Right forelimb (tissue), 1 donor: ENCODE measurements around the gene CITED4.
A peak's percentile ranks its signal among the peaks of the same experiment; 100 is the strongest.

ENCODE experiments used
- DNase-seq: peaks from one replicate; pipeline ENCODE4 v3.0.0-alpha.2; 2018

The CITED4 gene

DNA sequence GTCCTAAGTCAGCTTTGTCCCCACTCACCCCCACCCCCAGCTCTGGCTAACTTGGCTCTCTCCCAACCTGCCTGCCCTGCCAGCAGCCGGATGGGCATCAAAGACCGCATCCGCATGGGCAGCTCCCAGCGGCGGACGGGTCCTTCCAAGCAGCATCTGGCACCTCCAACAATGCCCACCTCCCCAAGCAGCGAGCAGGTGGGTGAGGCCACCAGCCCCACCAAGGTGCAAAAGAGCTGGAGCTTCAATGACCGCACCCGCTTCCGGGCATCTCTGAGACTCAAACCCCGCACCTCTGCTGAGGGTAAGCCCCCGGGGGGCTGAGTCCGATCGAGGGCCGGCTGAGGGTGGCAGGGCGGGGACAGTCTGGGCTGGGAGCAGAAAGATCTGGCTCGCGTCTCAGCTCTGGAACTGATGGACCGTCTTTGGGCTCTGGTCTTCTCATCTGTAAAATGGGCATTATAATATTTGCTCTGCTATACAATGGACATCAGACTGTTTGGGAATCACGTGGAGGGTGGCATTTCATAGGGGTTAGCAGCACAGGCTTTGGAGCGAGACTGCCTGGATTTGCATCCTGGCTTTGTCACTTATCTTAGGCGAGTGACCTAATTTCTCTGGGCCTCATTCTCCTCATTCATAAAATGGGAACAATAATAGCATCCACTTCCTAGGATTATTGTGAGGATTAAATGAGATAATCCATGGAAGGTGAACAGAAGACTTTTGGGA is 31.0 kb downstream of the CITED4 start:
- DNase-seq = no peak

DNA sequence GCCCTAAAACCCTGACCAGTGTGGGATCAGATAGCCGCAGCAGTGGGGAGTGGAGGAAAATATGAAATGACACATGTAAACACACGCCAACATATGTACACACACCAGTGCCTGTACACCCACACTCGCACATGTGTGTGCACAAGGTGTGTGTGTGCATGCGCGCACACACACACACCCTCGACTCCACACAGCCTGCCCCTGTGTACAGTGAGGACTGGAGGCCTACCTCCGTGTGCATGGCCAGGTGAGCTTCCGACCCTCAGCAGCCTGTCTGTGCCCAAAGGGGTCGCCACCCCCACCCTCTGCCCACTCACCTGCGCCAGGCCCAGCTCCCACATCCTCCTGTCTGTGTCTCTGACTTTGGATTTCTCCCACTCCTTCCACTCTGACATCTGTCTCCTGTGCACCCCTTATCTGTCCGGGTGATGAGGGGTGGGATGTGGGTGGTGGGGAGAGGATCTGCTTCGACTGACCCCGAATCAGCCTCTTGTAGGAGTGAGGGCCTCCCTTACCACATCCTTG is 31.7 kb downstream of the CITED4 start:
- DNase-seq = no peak

DNA sequence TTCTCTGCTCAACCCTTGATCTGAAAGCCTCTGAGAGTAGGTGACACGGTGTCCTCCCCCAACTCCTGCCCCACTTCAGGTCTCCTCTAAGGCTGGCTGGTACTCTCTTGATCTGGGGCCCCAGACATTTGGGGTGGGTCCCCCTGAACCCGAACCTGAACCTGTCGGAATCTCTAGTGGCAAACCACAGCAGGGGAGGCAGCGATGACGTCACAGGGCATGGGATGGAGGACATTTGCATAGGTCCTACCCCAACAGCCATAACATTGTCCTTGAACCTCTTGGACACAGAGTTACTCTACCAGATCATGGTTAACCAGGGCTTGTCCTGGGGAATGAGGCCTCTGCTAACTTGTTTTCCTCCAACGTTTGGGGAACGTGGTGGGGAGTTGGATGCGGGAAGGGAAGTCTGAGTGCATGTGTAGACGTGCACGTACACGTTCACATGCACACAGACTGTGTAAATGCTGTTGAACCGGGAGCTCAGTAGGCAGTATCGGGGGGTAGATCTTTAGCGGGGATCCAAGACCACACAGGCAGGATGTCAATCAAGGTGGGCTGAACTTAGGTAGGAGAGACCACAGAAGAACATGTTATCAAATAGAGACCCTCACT is 32.4 kb downstream of the CITED4 start:
- no peak for DNase-seq

DNA sequence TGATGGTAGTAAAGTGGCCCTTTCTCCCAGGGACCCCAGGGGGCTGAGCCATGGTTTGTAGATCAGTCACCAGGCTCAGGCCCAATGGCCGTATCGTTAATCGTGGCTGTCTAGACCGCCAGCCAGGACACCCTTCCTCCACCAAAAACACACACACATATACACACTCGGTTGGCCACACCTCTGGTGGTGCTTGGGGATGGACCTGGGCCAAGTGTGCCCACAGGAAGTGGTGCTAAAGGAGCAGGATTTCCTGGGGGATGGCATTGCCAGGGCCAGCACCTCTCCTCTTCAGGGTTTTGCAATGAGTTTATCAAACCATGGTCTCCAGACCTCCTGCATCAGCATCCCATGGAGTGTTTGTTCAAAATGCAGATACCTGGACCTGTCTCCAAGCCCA is 36.2 kb downstream of the CITED4 start:
- DNase-seq = no peak

DNA sequence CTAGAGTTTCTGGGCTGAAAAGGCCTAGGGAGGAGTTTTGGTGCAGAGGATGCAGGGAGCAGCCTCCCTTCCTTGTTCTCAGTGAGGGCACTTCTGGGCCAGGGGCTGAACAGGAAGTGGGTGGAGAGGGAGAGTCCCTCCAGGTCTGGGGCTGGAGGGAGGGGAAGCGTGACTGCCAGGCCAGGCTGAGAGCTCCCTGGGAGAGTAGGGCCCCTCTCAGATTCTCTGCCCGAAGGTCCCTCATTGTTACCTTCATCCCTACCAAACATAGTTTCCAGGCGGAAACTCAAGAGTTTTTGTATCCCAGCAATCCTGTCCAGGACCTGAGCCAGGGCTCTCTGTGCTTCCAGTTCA is 36.8 kb downstream of the CITED4 start:
- no peak for DNase-seq

DNA sequence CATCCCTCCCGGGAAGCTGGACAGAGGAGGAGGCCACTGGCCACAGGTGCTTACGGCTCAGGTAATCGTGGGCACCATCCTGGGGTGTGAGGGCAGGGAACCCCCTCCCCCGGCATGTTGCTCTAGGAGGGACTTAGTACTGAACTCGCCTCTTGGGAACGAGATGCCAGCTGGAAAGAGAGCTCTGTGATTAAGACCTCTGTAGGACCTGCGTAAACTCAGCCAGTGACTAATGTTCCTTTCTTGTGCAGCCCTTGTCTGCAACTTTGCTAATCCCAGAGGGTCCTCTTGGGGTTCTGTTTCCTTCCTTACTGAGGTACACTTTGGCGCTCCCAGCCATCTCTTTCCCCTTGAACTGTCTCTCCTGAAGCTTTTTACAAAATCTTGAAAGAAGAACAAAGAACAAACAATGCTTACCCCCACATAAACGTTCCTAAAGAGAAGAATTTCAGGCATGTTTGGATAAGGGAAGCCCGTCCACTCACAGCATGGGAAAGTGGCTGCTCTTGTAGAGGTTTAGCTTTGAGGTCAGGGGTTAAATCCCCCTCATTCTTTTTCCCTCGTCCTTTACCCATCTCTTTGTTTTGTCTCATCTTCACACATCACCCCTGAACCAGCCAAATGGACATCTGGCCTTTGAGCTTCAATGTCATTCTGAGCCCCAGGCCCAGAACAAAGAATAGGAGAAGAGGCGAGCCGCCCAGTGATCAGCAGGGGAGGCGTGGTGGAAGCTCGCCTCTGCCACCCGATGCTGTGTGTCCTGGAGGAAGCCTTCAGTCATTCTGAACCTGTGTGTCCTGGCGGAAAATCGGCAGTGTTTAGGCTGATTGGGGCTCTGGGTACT is 37.4 kb downstream of the CITED4 start:
- no peak for DNase-seq

DNA sequence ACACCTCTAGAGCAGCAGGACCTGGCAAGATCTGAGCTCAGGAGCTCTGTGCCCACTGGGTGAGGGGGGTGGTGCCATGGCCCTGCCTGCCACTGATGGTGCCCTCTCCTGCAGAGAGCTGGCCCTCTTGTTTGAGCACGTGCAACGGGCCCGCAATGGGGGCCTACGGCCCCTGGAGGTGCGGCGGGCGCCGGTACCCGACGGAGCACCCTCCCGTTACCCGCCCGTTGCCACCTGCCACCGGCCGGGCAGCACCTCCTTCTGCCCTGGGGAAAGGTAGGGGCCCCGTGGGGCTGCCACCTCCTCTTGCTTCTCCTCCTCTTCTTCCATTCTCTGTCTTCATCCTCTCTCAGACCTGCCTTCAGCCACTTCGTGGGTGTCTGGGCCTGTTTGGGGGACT is 38.2 kb downstream of the CITED4 start:
- DNase-seq = no peak

DNA sequence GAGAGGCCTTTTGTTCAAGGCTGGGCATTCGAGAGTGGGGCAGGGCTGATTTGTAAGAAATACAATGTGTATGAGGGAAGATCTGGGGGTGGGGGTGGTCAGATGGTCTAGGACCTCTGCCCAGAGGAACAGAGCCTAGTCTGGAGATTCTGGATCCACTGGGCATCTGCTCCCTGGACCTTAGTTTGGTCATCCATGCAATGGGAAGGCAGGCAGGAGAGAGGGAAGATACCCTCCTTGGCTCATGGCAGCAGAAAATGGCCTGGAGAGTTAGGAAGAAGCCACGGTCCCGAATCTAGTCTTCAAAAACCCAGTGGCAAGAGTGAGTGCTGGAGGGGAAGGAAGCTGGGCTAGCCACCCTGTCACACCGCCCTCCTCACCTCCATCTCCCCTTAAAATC is 38.8 kb downstream of the CITED4 start:
- DNase-seq = no peak

DNA sequence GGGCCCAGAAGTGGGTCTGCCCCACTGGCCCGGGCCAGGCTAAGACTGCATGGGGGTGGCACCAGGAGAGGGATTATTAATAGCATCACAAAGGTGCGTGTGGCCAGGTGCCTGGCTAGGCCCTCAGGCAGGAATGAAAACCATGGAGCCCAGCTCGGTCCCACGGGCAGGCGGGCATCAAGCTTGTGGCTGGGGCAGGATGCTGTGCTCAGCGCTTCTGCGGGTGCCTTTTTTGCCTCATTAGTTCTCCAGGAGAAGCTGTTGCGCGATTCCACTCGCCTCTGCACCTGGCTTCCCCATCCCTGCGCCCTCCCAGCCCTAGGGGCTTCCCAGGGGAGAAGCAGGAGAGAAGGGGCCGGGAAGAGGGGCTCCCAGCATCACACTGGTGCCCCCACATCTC is 39.3 kb downstream of the CITED4 start:
- DNase-seq = no peak

DNA sequence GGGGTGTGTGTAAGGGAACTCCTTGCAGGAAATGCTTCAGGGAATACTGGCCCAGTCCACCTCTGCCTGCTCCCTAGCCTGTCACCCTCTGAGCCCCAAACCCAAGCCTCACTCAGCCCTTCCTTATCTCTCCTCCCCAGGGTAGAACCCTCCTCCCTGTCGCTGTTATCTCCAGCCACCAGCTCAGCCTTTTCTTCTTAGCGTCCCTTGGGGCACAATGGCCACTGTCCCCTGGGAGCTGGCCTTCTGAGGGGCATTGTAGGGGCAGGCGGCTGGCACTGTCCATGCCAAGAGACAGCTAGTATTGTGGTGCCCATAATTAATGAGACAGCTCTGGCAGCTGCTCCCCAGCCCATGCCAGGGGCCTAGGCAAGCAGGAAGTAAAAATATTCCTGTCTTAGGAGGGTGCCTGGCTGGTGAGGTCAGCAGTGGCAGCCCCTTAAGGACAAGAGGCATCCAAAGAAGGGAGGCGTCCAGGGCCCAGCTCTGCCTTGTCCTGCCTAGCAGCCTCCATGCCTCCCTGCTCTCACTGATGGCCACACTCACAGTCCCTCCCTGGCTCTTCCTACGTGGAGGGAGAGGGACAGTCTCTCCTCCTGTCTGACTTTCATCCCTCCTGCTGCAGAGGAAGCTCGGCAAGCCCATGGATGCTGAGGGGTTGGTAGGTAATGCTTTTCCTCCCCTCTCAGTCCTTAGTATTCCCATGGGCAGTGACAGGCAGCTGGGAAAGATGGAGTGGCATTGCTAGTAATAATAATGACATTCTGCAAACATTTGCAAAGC is 41.1 kb downstream of the CITED4 start:
- no peak for DNase-seq

DNA sequence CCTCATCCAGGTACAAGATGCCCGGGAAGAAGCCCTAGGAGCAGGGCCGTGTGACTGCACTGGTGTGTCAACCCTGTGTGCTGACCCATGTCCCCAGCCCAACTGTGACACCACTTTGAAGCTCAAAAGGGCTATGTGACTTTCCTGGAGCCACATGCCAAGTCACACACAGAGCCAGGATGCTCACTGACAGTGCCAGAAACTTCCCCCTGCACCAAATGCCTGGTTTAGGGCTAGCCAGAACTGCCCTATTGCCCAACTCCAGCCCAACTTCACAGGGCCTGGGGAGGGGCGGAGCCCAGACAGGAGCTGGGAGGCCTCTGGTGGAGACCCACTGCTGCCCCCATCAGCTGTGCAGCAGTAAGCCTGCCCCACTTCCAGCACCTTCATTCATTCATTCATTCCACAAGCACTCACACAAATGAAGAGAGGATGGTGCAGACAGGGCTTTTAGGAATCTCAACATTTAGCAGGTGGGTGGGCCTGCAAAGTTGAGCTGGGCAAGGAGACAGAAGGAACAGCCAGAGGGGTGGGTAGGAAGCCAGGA is 41.8 kb downstream of the CITED4 start:
- no peak for DNase-seq

DNA sequence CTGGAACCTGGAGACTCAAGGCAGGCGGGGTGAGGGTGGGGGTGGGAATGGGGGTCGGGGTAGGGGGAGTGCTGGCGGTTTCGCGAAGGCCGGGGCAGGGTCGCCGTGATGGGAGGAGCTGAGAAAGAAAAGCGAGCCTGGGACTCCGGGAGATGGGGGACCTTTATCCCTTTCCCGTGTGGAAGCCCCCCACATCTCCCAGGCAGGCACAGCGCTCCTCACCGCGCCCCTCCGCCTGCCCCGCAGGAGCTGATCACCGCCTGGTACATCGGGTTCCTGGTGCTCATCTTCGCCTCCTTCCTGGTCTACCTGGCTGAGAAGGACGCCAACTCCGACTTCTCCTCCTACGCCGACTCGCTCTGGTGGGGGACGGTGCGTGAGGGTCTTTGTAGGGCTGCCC is 43.1 kb downstream of the CITED4 start:
- DNase-seq = no peak

DNA sequence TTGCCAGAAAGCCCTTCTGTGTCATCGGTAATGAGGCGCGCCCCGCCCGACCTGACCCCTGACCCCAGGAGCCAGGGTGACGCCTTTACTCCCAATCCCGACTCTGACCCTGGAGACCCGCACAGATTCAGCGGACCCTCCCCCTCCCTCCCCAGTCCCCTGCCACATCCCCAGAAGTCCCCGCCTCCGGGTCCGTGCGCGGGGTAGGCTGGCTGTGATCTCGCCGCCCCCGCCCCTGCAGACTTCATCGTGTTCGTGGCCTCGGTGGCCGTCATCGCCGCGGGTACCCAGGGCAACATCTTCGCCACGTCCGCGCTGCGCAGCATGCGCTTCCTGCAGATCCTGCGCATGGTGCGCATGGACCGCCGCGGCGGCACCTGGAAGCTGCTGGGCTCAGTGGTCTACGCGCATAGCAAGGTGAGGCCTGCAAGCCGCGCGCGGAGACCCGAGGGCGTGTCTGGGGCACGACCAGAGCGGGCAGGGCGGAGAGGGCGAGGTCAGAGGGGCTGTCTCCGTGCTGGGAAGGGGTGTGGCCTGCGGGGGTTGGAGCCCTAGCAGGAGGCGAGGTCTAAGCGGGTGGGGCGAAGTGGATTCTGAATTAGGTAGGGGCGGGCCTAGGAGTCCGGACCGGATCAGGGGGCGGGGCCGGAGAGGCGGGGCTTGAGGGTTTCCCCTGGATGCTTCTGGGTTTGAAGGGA is 43.8 kb downstream of the CITED4 start:
- DNase-seq = peak; percentile 63

DNA sequence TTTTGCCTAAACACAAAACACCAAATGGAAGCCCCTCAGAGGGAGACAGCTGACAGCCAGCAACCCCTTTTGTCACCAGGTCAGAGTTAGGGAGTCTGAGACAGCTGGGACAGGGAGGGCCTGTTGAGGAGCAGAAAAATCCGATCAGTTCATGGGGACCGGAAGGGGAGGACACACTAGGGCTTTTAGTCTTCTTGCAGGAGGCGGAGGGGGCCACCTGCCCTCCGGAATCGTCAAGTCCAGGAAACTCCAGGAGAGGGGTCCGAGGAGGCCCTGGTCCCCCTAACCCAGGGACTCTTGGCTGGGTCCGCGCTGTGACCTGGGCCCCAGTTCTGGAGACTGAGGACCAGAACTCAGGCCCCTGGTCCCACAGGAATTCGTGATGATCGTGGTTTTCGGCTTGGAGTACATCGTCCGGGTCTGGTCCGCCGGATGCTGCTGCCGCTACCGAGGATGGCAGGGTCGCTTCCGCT is 44.3 kb downstream of the CITED4 start:
- no peak for DNase-seq

DNA sequence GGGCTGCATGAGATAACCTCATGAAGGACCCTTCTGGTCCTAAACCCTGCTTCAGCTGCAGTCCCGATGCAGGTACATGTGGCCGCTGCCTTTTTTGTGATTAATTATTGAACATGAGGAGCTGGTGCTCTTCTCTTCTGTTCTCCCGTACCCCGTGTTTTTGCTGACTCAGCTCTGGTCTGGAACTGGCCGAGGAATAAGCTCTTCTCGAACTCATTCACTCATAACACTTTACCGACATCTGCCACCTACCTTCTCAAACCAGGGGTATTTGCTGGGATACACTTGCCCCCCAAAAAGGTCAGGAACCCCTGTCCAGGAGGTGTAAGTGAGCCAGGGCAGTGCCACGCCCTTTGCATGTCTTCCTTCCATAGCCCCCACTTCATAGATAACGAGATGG is 46.7 kb downstream of the CITED4 start:
- no peak for DNase-seq
